ENCODE measurements around the gene MORN1.

DNA sequence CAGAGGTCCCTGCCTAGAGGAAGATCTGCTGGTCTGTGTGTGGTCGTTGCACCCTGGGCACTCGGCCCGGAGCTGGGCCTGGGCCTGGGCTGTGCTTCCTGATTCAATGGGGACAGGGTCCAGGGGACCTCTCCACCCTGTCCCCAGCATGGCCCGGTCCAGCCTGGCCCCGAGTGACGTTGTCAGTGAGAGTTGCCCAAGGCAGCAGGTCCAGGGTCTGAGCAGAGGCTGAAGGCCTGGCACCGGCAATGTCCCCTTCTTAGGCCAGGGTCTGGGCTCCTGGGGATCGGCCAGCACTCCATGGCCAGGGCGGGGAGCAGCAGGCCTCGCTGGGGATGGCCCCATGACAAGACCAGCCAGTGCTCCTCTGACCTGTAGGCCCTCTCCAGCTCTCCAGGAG is 36.6 kb upstream of the MORN1 start:
- TF ChIP-seq, protein P1, sequence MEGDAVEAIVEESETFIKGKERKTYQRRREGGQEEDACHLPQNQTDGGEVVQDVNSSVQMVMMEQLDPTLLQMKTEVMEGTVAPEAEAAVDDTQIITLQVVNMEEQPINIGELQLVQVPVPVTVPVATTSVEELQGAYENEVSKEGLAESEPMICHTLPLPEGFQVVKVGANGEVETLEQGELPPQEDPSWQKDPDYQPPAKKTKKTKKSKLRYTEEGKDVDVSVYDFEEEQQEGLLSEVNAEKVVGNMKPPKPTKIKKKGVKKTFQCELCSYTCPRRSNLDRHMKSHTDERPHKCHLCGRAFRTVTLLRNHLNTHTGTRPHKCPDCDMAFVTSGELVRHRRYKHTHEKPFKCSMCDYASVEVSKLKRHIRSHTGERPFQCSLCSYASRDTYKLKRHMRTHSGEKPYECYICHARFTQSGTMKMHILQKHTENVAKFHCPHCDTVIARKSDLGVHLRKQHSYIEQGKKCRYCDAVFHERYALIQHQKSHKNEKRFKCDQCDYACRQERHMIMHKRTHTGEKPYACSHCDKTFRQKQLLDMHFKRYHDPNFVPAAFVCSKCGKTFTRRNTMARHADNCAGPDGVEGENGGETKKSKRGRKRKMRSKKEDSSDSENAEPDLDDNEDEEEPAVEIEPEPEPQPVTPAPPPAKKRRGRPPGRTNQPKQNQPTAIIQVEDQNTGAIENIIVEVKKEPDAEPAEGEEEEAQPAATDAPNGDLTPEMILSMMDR (IDR thresholded peaks at IDR 0.05) = no peak
- no peak for TF ChIP-seq POLR2A (IDR thresholded peaks at IDR 0.05)

Data from testis (tissue), 2 donors.